ENCODE results near the gene IL4.

- TF ChIP-seq CTCF (conservative IDR thresholded peaks at IDR 0.05 in 1 of 2, IDR thresholded peaks at IDR 0.05 in 1 of 2; ENCODE audit: extremely low read depth in 1 of 2, insufficient read depth in 1 of 2, low read depth in 1 of 2, low read length in 2 of 2) = no peak
- TF ChIP-seq EZH2 (IDR thresholded peaks at IDR 0.05; ENCODE audit: borderline replicate concordance, low read length) = no peak
These were observed 52.0 kb downstream of the IL4 start for GRCh38 chr5:132725745-132726144.

Measured in mammary epithelial cell (primary cell).